SU-DHL-6 (cell line): ENCODE measurements around the gene ADAMTS16.

Source experiments
- H2AFZ ChIP-seq: fragments of 200-600 bp; sonication (generic); 2 replicates; pipeline ENCODE4 v1.6.1; 2014; ENCODE audit warnings: low read depth, mild to moderate bottlenecking, moderate library complexity, mixed read lengths, antibody characterized with exemption, low read length; ENCODE audit not compliant: severe bottlenecking
- H3F3A ChIP-seq: fragments of 200-600 bp; shearing (Covaris generic); 2 replicates; pipeline ENCODE4 v1.6.0; 2016; ENCODE audit warnings: antibody characterized with exemption, mild to moderate bottlenecking; ENCODE audit not compliant: insufficient read depth
- H3K27ac ChIP-seq: fragments of 200-600 bp; sonication (generic); 2 replicates; pipeline ENCODE4 v1.5.1; 2016; ENCODE audit warnings: low read depth, mild to moderate bottlenecking, low read length, moderate library complexity, mixed read lengths
- H3K27me3 ChIP-seq: fragments of 200-600 bp; sonication (generic), shearing (Covaris generic); 2 replicates; pipeline ENCODE4 v1.6.0; 2014; ENCODE audit warnings: mild to moderate bottlenecking, low read length
- H3K36me3 ChIP-seq: fragments of 200-600 bp; sonication (generic); 2 replicates; pipeline ENCODE4 v1.6.1; 2014; ENCODE audit warnings: mild to moderate bottlenecking, low read length, mixed read lengths
- H3K4me2 ChIP-seq: fragments of 300-600, 200-600 bp; shearing (Covaris generic), sonication (generic); 2 replicates; pipeline ENCODE4 v1.6.0; 2014; ENCODE audit warnings: low read length, low read depth, mild to moderate bottlenecking; ENCODE audit not compliant: poor library complexity, severe bottlenecking
- H3K4me3 ChIP-seq: fragments of 200-600 bp; sonication (generic); 2 replicates; pipeline ENCODE4 v1.5.1; 2014; ENCODE audit warnings: antibody characterized with exemption, low read length, mild to moderate bottlenecking, mixed read lengths; ENCODE audit not compliant: insufficient read depth, poor library complexity, severe bottlenecking
- H3K79me2 ChIP-seq: fragments of 200-600 bp; sonication (generic); 2 replicates; pipeline ENCODE4 v1.6.1; 2014; ENCODE audit warnings: mild to moderate bottlenecking, low read length, moderate library complexity; ENCODE audit not compliant: insufficient read depth
- H3K9ac ChIP-seq: fragments of 200-600 bp; sonication (generic); 2 replicates; pipeline ENCODE4 v1.7.0; 2014; ENCODE audit warnings: mild to moderate bottlenecking, low read length
- H3K9me2 ChIP-seq: fragments of 200-600 bp; sonication (generic); replicated peaks from 2 replicates; pipeline ENCODE4 v1.6.1; 2014; ENCODE audit warnings: low read length; ENCODE audit not compliant: insufficient read depth
- H3K9me3 ChIP-seq: fragments of 200-600 bp; sonication (generic); 2 replicates; pipeline ENCODE4 v1.6.1; 2014; ENCODE audit warnings: low read length, mixed read lengths; ENCODE audit not compliant: insufficient read depth
- H4K20me1 ChIP-seq: fragments of 200-600 bp; sonication (generic); 2 replicates; pipeline ENCODE4 v1.6.1; 2014; ENCODE audit warnings: low read depth, mild to moderate bottlenecking, antibody characterized with exemption, low read length, moderate library complexity, mixed read lengths
- CTCF ChIP-seq: fragments of 200-600 bp; sonication (generic); IDR thresholded peaks from one replicate; pipeline ENCODE4 v1.5.1; 2017; ENCODE audit warnings: antibody characterized with exemption, mild to moderate bottlenecking, low read length, moderate library complexity; ENCODE audit not compliant: insufficient read depth, poor library complexity, severe bottlenecking
- EZH2phosphoT487 ChIP-seq: fragments of 200-600 bp; sonication (generic), shearing (Covaris generic); conservative IDR thresholded peaks from 2 replicates; pipeline ENCODE4 v1.6.1; 2018; ENCODE audit warnings: mild to moderate bottlenecking, antibody characterized with exemption, low read length, moderate library complexity, mixed read lengths

The ADAMTS16 gene

GRCh38 chr5:5340206-5340729 lies 200.1 kb downstream of the ADAMTS16 start:
- Histone ChIP-seq H3K4me3 (no peak overlapping the region), H3K27ac (no peak overlapping the region), H3K9me2 (no peaks in the 10 kb centered on the region), H2AFZ (no peak overlapping the region), H4K20me1 (no peaks in the 10 kb centered on the region), H3K27me3 (no peaks in the 10 kb centered on the region), H3K4me2 (no peak overlapping the region), H3F3A (no peaks in the 10 kb centered on the region), H3K36me3 (no peaks in the 10 kb centered on the region), H3K9ac (no peak overlapping the region), H3K9me3 (no peaks in the 10 kb centered on the region), H3K79me2 (no peaks in the 10 kb centered on the region)
- TF ChIP-seq EZH2phosphoT487 (no peak), CTCF (no peak)

- H4K20me1 ChIP-seq: no peaks in the 10 kb centered on the region
- no peak overlapping the region for H3K4me3 ChIP-seq
- no peak overlapping the region for H2AFZ ChIP-seq
- H3K79me2 ChIP-seq: no peaks in the 10 kb centered on the region
- H3F3A ChIP-seq: no peaks in the 10 kb centered on the region
- no peak overlapping the region for H3K27ac ChIP-seq
- no peaks in the 10 kb centered on the region for H3K9me2 ChIP-seq
- no peak overlapping the region for H3K4me2 ChIP-seq
- H3K9me3 ChIP-seq: no peaks in the 10 kb centered on the region
- H3K27me3 ChIP-seq: no peaks in the 10 kb centered on the region
- no peak for TF ChIP-seq EZH2phosphoT487
- TF ChIP-seq CTCF: no peak
- H3K36me3 ChIP-seq: no peaks in the 10 kb centered on the region
- H3K9ac ChIP-seq: no peak overlapping the region
Measured at GRCh38 chr5:5341531-5342292, 201.6 kb downstream of the ADAMTS16 start.

GRCh38 chr5:5342784-5343183 lies 202.7 kb downstream of the ADAMTS16 start:
- H2AFZ ChIP-seq: no peak overlapping the region

More at GRCh38 chr5:5342784-5343183, 202.7 kb downstream of the ADAMTS16 start:
- Histone ChIP-seq H4K20me1 (no peaks in the 10 kb centered on the region), H3K9me2 (no peaks in the 10 kb centered on the region), H3F3A (no peaks in the 10 kb centered on the region), H3K4me3 (no peak overlapping the region), H3K27ac (no peak overlapping the region), H3K4me2 (no peak overlapping the region), H3K9me3 (no peaks in the 10 kb centered on the region), H3K9ac (no peak overlapping the region), H3K79me2 (no peaks in the 10 kb centered on the region), H3K36me3 (no peaks in the 10 kb centered on the region), H3K27me3 (no peaks in the 10 kb centered on the region)
- TF ChIP-seq EZH2phosphoT487 (no peak), CTCF (no peak)
